GM12878 (cell line): Measurements from ENCODE around the gene TSR1. TPM values are rescaled to one million over a fixed set of nuclear protein-coding genes. Genes with fewer than 3 reads are reported as not detected.

Experiments
- ATF2 ChIP-seq: IDR thresholded peaks from 2 replicates; pipeline ENCODE4 v1.6.1; 2012; ENCODE audit warnings: low read length, inconsistent platforms
- CHD1 ChIP-seq: IDR thresholded peaks from 2 replicates; pipeline ENCODE4 v1.6.1; 2012; ENCODE audit warnings: low read depth, low read length, improper control_type of control experiment
- CREM ChIP-seq: IDR thresholded peaks from 2 replicates; pipeline ENCODE4 v1.6.1; 2014; ENCODE audit warnings: antibody characterized with exemption, low read depth
- DPF2 ChIP-seq: fragments of 450-650 bp; IDR thresholded peaks from 2 replicates; pipeline ENCODE4 v1.6.1; 2017; ENCODE audit warnings: mild to moderate bottlenecking
- IKZF1 ChIP-seq: fragments of 450-650 bp; conservative IDR thresholded peaks from 2 replicates; pipeline ENCODE4 v1.6.1; 2017; ENCODE audit warnings: antibody characterized with exemption, mild to moderate bottlenecking
- IKZF2 ChIP-seq, 2 experiments: fragments of 450-650 bp; IDR thresholded peaks; 2 replicates each; pipeline ENCODE4 v1.6.1; 2017; ENCODE audit warnings: mild to moderate bottlenecking in 2 of 2, moderate library complexity in 2 of 2
- KAT2A ChIP-seq: conservative IDR thresholded peaks from 2 replicates; pipeline ENCODE4 v1.6.1; 2011; ENCODE audit warnings: low read depth, low read length; ENCODE audit not compliant: control insufficient read depth
- MEF2A ChIP-seq: IDR thresholded peaks from 2 replicates; pipeline ENCODE4 v1.6.1; 2011; ENCODE audit warnings: low read depth, mild to moderate bottlenecking, low read length, moderate library complexity; ENCODE audit not compliant: insufficient read depth
- MYB ChIP-seq: fragments of 150-350 bp; IDR thresholded peaks from 2 replicates; pipeline ENCODE4 v1.6.1; 2014; ENCODE audit warnings: mild to moderate bottlenecking, low read depth, low read length, borderline replicate concordance
- NFIC ChIP-seq: IDR thresholded peaks from 2 replicates; pipeline ENCODE4 v1.6.1; 2012; ENCODE audit warnings: low read depth, mild to moderate bottlenecking, inconsistent platforms, low read length, moderate library complexity
- NR2F1 ChIP-seq: fragments of 450-650 bp; conservative IDR thresholded peaks from 2 replicates; pipeline ENCODE4 v1.6.1; 2017; ENCODE audit warnings: mild to moderate bottlenecking
- PAX5 ChIP-seq: IDR thresholded peaks from 2 replicates; pipeline ENCODE4 v1.6.1; 2011; ENCODE audit warnings: low read depth, low read length, borderline replicate concordance
- PKNOX1 ChIP-seq: fragments of 450-650 bp; IDR thresholded peaks from 2 replicates; pipeline ENCODE4 v1.6.1; 2016; ENCODE audit warnings: mild to moderate bottlenecking
- POU2F2 ChIP-seq: IDR thresholded peaks from 3 replicates; pipeline ENCODE4 v1.6.1; 2011; ENCODE audit warnings: low read depth, mild to moderate bottlenecking, low read length, borderline replicate concordance
- SIX5 ChIP-seq: IDR thresholded peaks from 2 replicates; pipeline ENCODE4 v1.6.1; 2011; ENCODE audit warnings: mild to moderate bottlenecking, low read depth, low read length, moderate library complexity; ENCODE audit not compliant: severe bottlenecking
- SREBF1 ChIP-seq: IDR thresholded peaks from 2 replicates; pipeline ENCODE4 v1.6.1; 2012; ENCODE audit warnings: mild to moderate bottlenecking, low read length
- SREBF2 ChIP-seq: IDR thresholded peaks from 2 replicates; pipeline ENCODE4 v1.6.1; 2012; ENCODE audit warnings: mild to moderate bottlenecking, low read length
- STAT1 ChIP-seq: fragments of 450-650 bp; conservative IDR thresholded peaks from 2 replicates; pipeline ENCODE4 v1.6.1; 2014; ENCODE audit warnings: antibody characterized with exemption, mild to moderate bottlenecking
- TCF12 ChIP-seq: IDR thresholded peaks from 2 replicates; pipeline ENCODE4 v1.6.1; 2011; ENCODE audit warnings: low read depth, mild to moderate bottlenecking, low read length
- ZNF384 ChIP-seq: IDR thresholded peaks from 2 replicates; pipeline ENCODE4 v1.6.1; 2012; ENCODE audit warnings: low read depth, mild to moderate bottlenecking, low read length, improper control_type of control experiment, borderline replicate concordance
- polyA plus RNA-seq, 11 experiments: library from polyadenylated mRNA; depleted of rRNA in 4 of 11; unstranded in 6 of 11; stranded (reverse) in 5 of 11; fragments of >200 nt; fragmentation: Nextera tagmentation in 4 of 11; fragmentation: Illumina TruSeq in 1 of 11; extraction: Ambion mirVana in 4 of 11; extraction: Trizol in 1 of 11; gene quantifications; 1 replicate in 1 of 11; 2 replicates in 10 of 11; pipeline versions ENCODE4 v1.2.1 to v1.2.3, GENCODE V29; 2011 to 2016; ENCODE audit warnings: inconsistent platforms in 2 of 11, missing spikeins in 2 of 11, low read depth in 1 of 11
- total RNA-seq, 4 experiments: library from RNA; depleted of rRNA in 3 of 4; stranded (reverse); fragments of >200 nt in 3 of 4; fragmentation: Illumina TruSeq in 1 of 4; extraction: Trizol in 1 of 4; gene quantifications; 2 replicates each; pipeline versions ENCODE4 v1.2.1 to v1.2.3, GENCODE V29; 2013 to 2021
- TF ChIP-seq, protein P1 (sequence below): fragments of 450-650 bp; IDR thresholded peaks from 2 replicates; pipeline ENCODE4 v1.6.1; 2017; ENCODE audit warnings: low read depth, mild to moderate bottlenecking, moderate library complexity
- TF ChIP-seq, protein P2 (sequence below): IDR thresholded peaks from 2 replicates; pipeline ENCODE4 v1.6.1; 2011; ENCODE audit warnings: borderline replicate concordance, low read depth, mild to moderate bottlenecking, moderate library complexity, low read length; ENCODE audit not compliant: insufficient read depth, poor library complexity, severe bottlenecking

The TSR1 gene
- total and polyA plus RNA-seq, 10 of the 15 experiments (the other 5 are each of a cell fraction or from before 2014, with no cell fraction given) = 14.7 to 100 (median 46.9) TPM

DNA sequence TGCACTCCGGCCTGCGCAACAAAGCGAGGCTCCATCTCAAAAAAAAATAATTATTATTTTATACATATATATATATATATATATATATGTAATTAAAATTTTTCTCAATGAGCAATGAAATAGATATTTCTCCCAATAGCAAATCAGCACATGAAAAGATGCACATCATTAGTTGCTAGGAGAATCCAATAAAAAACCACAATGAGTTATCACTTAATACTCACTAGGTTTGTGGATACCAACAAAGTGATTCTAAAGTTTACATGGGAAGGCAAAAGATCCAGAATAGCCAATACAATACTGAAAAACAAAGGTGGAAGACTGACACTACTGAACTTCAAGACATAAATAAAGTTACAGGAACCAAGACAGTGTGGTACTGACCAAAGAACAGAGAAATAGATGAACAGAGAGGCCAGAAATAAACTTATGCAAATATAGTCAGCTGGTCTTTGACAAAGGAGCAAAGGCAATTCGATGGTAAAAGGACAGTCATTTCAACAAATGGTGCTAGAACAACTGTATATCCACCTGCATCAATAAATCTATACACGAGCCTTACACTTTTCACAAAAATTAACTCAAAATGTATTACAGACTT, 46.3 kb downstream of the TSR1 start (continued):
- TF ChIP-seq ATF2 (0 out of 2 replicates have a peak, but pooled peaks have one; percentile 31), POU2F2 (peak; percentile 86; the same call in 2 of the 3 replicates), IKZF2 (IDR thresholded peaks at IDR 0.05) (no peak), CHD1 (no peak), NR2F1 (no peak), IKZF1 (no peak), MEF2A (peak; percentile 94), DPF2 (no peak), PAX5 (no peak), SIX5 (no peak), MYB (no peak), PKNOX1 (no peak), TCF12 (no peak), CREM (peak; percentile 59; the same call in 1 of the 2 replicates), SREBF1 (no peak), SREBF2 (no peak), ZNF384 (no peak), KAT2A (no peak), NFIC (no peak), STAT1 (no peak)
- TF ChIP-seq, protein P1, sequence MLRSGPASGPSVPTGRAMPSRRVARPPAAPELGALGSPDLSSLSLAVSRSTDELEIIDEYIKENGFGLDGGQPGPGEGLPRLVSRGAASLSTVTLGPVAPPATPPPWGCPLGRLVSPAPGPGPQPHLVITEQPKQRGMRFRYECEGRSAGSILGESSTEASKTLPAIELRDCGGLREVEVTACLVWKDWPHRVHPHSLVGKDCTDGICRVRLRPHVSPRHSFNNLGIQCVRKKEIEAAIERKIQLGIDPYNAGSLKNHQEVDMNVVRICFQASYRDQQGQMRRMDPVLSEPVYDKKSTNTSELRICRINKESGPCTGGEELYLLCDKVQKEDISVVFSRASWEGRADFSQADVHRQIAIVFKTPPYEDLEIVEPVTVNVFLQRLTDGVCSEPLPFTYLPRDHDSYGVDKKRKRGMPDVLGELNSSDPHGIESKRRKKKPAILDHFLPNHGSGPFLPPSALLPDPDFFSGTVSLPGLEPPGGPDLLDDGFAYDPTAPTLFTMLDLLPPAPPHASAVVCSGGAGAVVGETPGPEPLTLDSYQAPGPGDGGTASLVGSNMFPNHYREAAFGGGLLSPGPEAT = no peak
- TF ChIP-seq, protein P2, sequence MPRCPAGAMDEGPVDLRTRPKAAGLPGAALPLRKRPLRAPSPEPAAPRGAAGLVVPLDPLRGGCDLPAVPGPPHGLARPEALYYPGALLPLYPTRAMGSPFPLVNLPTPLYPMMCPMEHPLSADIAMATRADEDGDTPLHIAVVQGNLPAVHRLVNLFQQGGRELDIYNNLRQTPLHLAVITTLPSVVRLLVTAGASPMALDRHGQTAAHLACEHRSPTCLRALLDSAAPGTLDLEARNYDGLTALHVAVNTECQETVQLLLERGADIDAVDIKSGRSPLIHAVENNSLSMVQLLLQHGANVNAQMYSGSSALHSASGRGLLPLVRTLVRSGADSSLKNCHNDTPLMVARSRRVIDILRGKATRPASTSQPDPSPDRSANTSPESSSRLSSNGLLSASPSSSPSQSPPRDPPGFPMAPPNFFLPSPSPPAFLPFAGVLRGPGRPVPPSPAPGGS = no peak
